HepG2 (cell line): Measurements from ENCODE around the gene MTREX. TPM values are rescaled to one million over a fixed set of nuclear protein-coding genes. Genes with fewer than 3 reads are reported as not detected.

ENCODE experiments used
- ATAC-seq: fragments of 200-7000 bp; cut with Tn5 transposase; 3 replicates; pipeline ENCODE4 v1.9.1; 2020; ENCODE audit warnings: mild to moderate bottlenecking, moderate library complexity
- BruUV-seq: library from RNA; stranded (reverse); fragments of 400-500 nt; replicated peaks from 2 replicates; lab custom pipeline; 2021; lab: Mats Ljungman, UMichigan
- CTCF ChIA-PET: fragments of 300-600 bp; formaldehyde crosslinking; extraction: SDS; loops from one replicate; lab custom pipeline; 2021; ENCODE audit warnings: low total read pairs, inconsistent platforms, low intra/inter-chr PET ratio; lab: Yijun Ruan, JAX
- POLR2A ChIA-PET: fragments of 350-600 bp; sonication (Branson Sonifier 250); formaldehyde crosslinking; loops from one replicate; lab custom pipeline; 2020; ENCODE audit warnings: antibody characterized with exemption, inconsistent platforms; lab: Yijun Ruan, JAX
- DNase-seq: peaks from one replicate; pipeline ENCODE4 v3.0.0-alpha.2; 2015; ENCODE audit warnings: low spot score
- FAIRE-seq: peaks from 3 replicates; lab custom pipeline; 2011; peaks lifted over from hg19 to GRCh38; lab: Jason Lieb, UNC
- H2AFZ ChIP-seq: one replicate; pipeline ENCODE4 v1.6.1; 2011; ENCODE audit warnings: low read length, inconsistent platforms
- H3K27ac ChIP-seq: fragments of 300-600 bp; 3 replicates; pipeline ENCODE4 v1.8.0; 2011; ENCODE audit warnings: mixed run types, mild to moderate bottlenecking, mixed read lengths, low read length, inconsistent platforms; ENCODE audit not compliant: insufficient read depth; ENCODE audit errors: extremely low read length
- H3K27me3 ChIP-seq, 2 experiments: fragments of 200-600 bp in 1 of 2; 2 replicates in 1 of 2; 3 replicates in 1 of 2; pipeline versions ENCODE4 v1.6.0 to v1.8.0; 2011; ENCODE audit warnings: low read length in 2 of 2, mild to moderate bottlenecking in 2 of 2, moderate library complexity in 2 of 2, inconsistent platforms in 1 of 2; ENCODE audit not compliant: insufficient read depth in 2 of 2, control insufficient read depth in 1 of 2
- H3K36me3 ChIP-seq, 2 experiments: fragments of 200-600 bp in 1 of 2; replicated peaks in 1 of 2; 2 replicates in 1 of 2; 3 replicates in 1 of 2; pipeline versions ENCODE4 v1.5.1 to v1.8.0; 2011; ENCODE audit warnings: low read length in 2 of 2, inconsistent platforms in 1 of 2; ENCODE audit not compliant: insufficient read depth in 2 of 2, control insufficient read depth in 1 of 2
- H3K4me1 ChIP-seq: 2 replicates; pipeline ENCODE4 v1.5.1; 2012; ENCODE audit warnings: low read length, inconsistent platforms; ENCODE audit not compliant: insufficient read depth
- H3K4me2 ChIP-seq: 2 replicates; pipeline ENCODE4 v1.6.0; 2011; ENCODE audit warnings: low read depth, low read length, inconsistent platforms
- H3K4me3 ChIP-seq, 3 experiments: fragments of 200-600 bp in 1 of 3; sonication (generic), shearing (Covaris generic) in 1 of 3; replicated peaks in 1 of 3; 2 replicates each; pipeline ENCODE4 v1.5.1; 2011 to 2016; ENCODE audit warnings: low read length in 3 of 3, inconsistent platforms in 2 of 3, low read depth in 2 of 3, mild to moderate bottlenecking in 2 of 3, control low read depth in 1 of 3, mixed read lengths in 1 of 3; ENCODE audit not compliant: insufficient read depth in 1 of 3
- H3K79me2 ChIP-seq: one replicate; pipeline ENCODE4 v1.6.1; 2011; ENCODE audit warnings: low read length, inconsistent platforms; ENCODE audit not compliant: insufficient read depth
- H3K9ac ChIP-seq: 2 replicates; pipeline ENCODE4 v1.6.0; 2011; ENCODE audit warnings: mild to moderate bottlenecking, low read depth, low read length, inconsistent platforms; ENCODE audit not compliant: insufficient read depth
- H3K9me3 ChIP-seq: 2 replicates; pipeline ENCODE4 v1.5.1; 2012; ENCODE audit warnings: mild to moderate bottlenecking, low read length
- H4K20me1 ChIP-seq: 2 replicates; pipeline ENCODE4 v1.6.0; 2011; ENCODE audit warnings: inconsistent platforms, mild to moderate bottlenecking, low read length, moderate library complexity; ENCODE audit not compliant: insufficient read depth
- CENPX ChIP-seq: sonication (generic); formaldehyde crosslinking; IDR thresholded peaks from 2 replicates; pipeline ENCODE4 v1.9.0; 2021; ENCODE audit warnings: mild to moderate bottlenecking, missing genetic modification reagents, moderate library complexity
- MAFF ChIP-seq: IDR thresholded peaks from 2 replicates; pipeline ENCODE4 v1.6.1; 2011; ENCODE audit warnings: low read depth, low read length, improper control_type of control experiment
- MAFK ChIP-seq, 2 experiments: IDR thresholded peaks in 1 of 2; conservative IDR thresholded peaks in 1 of 2; 2 replicates each; pipeline ENCODE4 v1.6.1; 2011; ENCODE audit warnings: improper control_type of control experiment in 2 of 2, low read length in 2 of 2
- ZNF350 ChIP-seq: sonication (generic); formaldehyde crosslinking; IDR thresholded peaks from 2 replicates; pipeline ENCODE4 v1.4.0; 2020; ENCODE audit warnings: mild to moderate bottlenecking, low read depth, missing genetic modification reagents, borderline replicate concordance
- in situ Hi-C: cut with HindIII; loops from 2 replicates; pipeline ENCODE4 v1.10.0; 2017; ENCODE audit warnings: low pct_unique_long_range_greater_than_20kb; ENCODE audit not compliant: extremely low pct_ligation_motif_present
- intact Hi-C: fragments of 100-400 bp; cut with micrococcal nuclease; formaldehyde crosslinking; loops from one replicate; pipeline ENCODE4 v1.10.0; 2022; ENCODE audit not compliant: unreplicated experiment
- polyA plus RNA-seq, 8 experiments: library from polyadenylated mRNA; depleted of rRNA in 3 of 8; stranded (reverse) in 7 of 8; unstranded in 1 of 8; fragments of >200 nt; fragmentation: Illumina TruSeq in 4 of 8; extraction: Trizol in 4 of 8; gene quantifications; 2 replicates each; pipeline versions ENCODE4 v1.2.1 to v1.2.3, GENCODE V29; 2011 to 2016; ENCODE audit warnings: low read depth in 4 of 8, missing spikeins in 1 of 8, mixed read lengths in 1 of 8; ENCODE audit not compliant: insufficient read depth in 1 of 8
- total RNA-seq, 5 experiments: library from RNA; depleted of rRNA; stranded (reverse); fragments of >200 nt; fragmentation: Illumina TruSeq; extraction: Trizol; gene quantifications; 2 replicates each; pipeline ENCODE4 v1.2.3, GENCODE V29; 2016; ENCODE audit warnings: low read depth in 1 of 5
- TF ChIP-seq, protein P1 (sequence below): IDR thresholded peaks from 2 replicates; pipeline ENCODE4 v1.6.1; 2016; ENCODE audit warnings: low read depth, missing genetic modification reagents, missing compliant biosample characterization

Gene MTREX
- total and polyA plus RNA-seq, 2 of the 13 experiments (the other 11 are each of a cell fraction or from before 2014, with no cell fraction given) = 16.4 to 91.5 TPM

DNA sequence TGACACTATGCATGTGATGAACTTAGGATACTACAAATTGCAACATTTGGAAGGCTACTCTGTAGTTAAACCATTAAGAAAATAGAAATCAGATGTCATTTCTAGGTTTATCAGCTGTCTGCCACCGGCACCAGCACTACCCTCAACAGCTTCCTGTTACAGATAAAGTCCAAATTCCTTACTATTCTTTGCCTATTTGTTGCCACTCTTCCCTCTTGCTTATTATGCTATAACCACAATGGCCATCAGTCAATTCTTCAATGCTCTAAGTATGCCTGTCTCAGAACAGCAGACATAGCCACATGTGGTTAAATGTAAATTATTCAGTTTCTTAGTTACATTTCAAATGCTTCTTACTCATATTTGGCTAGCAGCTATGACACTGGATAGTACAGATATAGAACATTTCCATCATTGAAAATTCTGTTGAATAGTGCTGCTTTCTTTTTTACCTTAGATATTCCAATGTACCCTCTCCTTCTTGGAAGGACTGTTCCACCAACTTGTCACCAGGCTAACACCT lies 21.3 kb upstream of the MTREX start (continued):
- TF ChIP-seq, protein P1, sequence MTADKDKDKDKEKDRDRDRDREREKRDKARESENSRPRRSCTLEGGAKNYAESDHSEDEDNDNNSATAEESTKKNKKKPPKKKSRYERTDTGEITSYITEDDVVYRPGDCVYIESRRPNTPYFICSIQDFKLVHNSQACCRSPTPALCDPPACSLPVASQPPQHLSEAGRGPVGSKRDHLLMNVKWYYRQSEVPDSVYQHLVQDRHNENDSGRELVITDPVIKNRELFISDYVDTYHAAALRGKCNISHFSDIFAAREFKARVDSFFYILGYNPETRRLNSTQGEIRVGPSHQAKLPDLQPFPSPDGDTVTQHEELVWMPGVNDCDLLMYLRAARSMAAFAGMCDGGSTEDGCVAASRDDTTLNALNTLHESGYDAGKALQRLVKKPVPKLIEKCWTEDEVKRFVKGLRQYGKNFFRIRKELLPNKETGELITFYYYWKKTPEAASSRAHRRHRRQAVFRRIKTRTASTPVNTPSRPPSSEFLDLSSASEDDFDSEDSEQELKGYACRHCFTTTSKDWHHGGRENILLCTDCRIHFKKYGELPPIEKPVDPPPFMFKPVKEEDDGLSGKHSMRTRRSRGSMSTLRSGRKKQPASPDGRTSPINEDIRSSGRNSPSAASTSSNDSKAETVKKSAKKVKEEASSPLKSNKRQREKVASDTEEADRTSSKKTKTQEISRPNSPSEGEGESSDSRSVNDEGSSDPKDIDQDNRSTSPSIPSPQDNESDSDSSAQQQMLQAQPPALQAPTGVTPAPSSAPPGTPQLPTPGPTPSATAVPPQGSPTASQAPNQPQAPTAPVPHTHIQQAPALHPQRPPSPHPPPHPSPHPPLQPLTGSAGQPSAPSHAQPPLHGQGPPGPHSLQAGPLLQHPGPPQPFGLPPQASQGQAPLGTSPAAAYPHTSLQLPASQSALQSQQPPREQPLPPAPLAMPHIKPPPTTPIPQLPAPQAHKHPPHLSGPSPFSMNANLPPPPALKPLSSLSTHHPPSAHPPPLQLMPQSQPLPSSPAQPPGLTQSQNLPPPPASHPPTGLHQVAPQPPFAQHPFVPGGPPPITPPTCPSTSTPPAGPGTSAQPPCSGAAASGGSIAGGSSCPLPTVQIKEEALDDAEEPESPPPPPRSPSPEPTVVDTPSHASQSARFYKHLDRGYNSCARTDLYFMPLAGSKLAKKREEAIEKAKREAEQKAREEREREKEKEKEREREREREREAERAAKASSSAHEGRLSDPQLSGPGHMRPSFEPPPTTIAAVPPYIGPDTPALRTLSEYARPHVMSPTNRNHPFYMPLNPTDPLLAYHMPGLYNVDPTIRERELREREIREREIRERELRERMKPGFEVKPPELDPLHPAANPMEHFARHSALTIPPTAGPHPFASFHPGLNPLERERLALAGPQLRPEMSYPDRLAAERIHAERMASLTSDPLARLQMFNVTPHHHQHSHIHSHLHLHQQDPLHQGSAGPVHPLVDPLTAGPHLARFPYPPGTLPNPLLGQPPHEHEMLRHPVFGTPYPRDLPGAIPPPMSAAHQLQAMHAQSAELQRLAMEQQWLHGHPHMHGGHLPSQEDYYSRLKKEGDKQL (CRISPR knock-in tag) = no peak

DNA sequence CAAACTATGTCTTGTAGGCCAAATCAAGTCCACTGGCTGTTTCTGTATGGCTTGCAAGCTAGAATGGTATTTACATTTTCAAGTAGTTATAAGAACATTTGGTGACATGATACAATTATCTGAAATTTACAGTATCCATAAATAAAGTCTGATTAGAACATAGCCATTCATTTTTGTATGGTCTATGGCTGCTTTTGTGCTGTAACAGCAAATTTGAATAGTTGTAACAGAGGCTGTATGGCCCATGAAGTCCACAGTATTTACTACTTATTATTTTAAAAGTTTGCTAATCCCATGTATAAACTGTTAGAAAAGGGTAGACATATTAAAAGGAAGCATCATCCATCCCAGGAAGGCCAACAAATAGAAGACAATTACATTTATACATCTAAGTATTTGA lies 18.0 kb upstream of the MTREX start:
- in situ Hi-C loops = no loop called here

More for the DNA sequence above, 18.0 kb upstream of the MTREX start:
- peaks cover 1% of the 10 kb centered on the region; the same call in 1 of the 2 replicates for H3K9me3 ChIP-seq
- no peaks in the 10 kb centered on the region for H3K27me3 ChIP-seq
- ChIA-PET CTCF (no interaction called here), POLR2A (no interaction called here)
- DNase-seq (no peak), FAIRE-seq (no peak), ATAC-seq (no peak)
- no peaks in the 10 kb centered on the region for H4K20me1 ChIP-seq
- TF ChIP-seq CENPX (CRISPR knock-in tag) (no peak), MAFF (0 out of 2 replicates have a peak, but pooled peaks have one; percentile 31), MAFK (conservative IDR thresholded peaks at IDR 0.05 in 1 of 2, IDR thresholded peaks at IDR 0.05 in 1 of 2; ENCODE audit: low read length in 2 of 2) (peak; percentile 32 to 58; a peak in 3 of 4 replicates), ZNF350 (CRISPR knock-in tag) (no peak)
- intact Hi-C loops = no loop called here
- H3K4me2 ChIP-seq = no peak overlapping the region
- H2AFZ ChIP-seq = no peak overlapping the region
- no peak overlapping the region for H3K9ac ChIP-seq
- no peak overlapping the region for H3K27ac ChIP-seq
- no peaks in the 10 kb centered on the region for H3K4me1 ChIP-seq
- no peak overlapping the region for H3K4me3 ChIP-seq
- no TSS peak for BruUV-seq
- H3K79me2 ChIP-seq = no peaks in the 10 kb centered on the region
- peaks cover 5 to 57% of the 10 kb centered on the region in 2 experiments for H3K36me3 ChIP-seq
